Cardiac muscle cell (in vitro differentiated cells and primary cell): ENCODE data around the gene ZNF652. TPM values are rescaled to one million over a fixed set of nuclear protein-coding genes. Genes with fewer than 3 reads are reported as not detected.
"Not testable (repeated sequence)": the region's sequence is repeated elsewhere in the genome, so short reads cannot be mapped to it uniquely, and the experiment has no call there.

ENCODE experiments used
- DNase-seq, 2 donors: peaks; one replicate each; pipeline versions ENCODE4 v3.0.0 to v3.0.0-alpha.2; 2010 to 2017; ENCODE audit warnings: low read depth in 1 of 2, low spot score in 1 of 2
- H3K27ac ChIP-seq: fragments of 200-600 bp; sonication (generic); 2 replicates; pipeline ENCODE4 v1.5.1; 2016
- H3K27me3 ChIP-seq: fragments of 200-600 bp; sonication (generic); 2 replicates; pipeline ENCODE4 v1.6.0; 2016; ENCODE audit warnings: control low read depth
- H3K36me3 ChIP-seq: fragments of 200-600 bp; sonication (generic); 2 replicates; pipeline ENCODE4 v1.5.1; 2016; ENCODE audit warnings: control low read depth
- H3K4me1 ChIP-seq: fragments of 200-600 bp; sonication (generic); 2 replicates; pipeline ENCODE4 v1.8.1; 2017; ENCODE audit warnings: low read depth, mild to moderate bottlenecking, mixed run types
- H3K4me3 ChIP-seq: fragments of 200-600 bp; sonication (generic); 2 replicates; pipeline ENCODE4 v1.5.1; 2016; ENCODE audit warnings: mild to moderate bottlenecking
- H3K9me3 ChIP-seq: fragments of 200-600 bp; sonication (generic); 2 replicates; pipeline ENCODE4 v1.5.1; 2017; ENCODE audit warnings: low read depth, mild to moderate bottlenecking, control low read depth
- polyA plus RNA-seq: library from polyadenylated mRNA; unstranded; fragments of >200 nt; fragmentation: Nextera tagmentation; extraction: Ambion mirVana; gene quantifications from 2 replicates; pipeline ENCODE4 v1.2.1, GENCODE V29; 2016
- total RNA-seq: library from RNA; depleted of rRNA; stranded (reverse); fragments of >200 nt; gene quantifications from 2 replicates; pipeline ENCODE4 v1.2.3, GENCODE V29; 2016
- TF ChIP-seq, protein P1 (sequence below): IDR thresholded peaks from 2 replicates; pipeline ENCODE4 v1.5.1; 2012; ENCODE audit warnings: low read depth, mild to moderate bottlenecking, low read length

Gene ZNF652
- total and polyA plus RNA-seq, 2 experiments from 2014 or later: 27.4 to 48.5 TPM

DNA sequence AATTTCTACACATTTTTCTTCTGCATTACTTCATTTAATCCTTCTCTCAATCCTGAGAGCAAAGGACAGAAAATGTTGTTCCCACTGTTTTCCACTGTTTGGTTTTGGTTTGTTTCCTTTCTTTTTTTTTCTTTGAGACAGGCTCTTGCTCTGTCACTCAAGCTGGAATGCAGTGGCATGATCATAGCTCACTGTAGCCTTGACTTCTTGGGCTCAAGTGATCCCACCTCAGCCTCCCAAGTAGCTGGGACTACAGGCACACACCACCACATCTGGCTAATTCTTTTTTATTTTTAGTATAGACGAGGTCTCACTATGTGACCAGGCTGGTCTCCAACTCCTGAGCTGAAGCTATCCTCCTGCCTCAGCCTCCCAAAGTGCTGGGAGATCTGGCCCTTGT, 7.0 kb upstream of the ZNF652 start:
- H3K36me3 ChIP-seq: no peaks in the 10 kb centered on the region
- H3K27me3 ChIP-seq: no peaks in the 10 kb centered on the region
- no peak overlapping the region for H3K4me3 ChIP-seq
- TF ChIP-seq, protein P1, sequence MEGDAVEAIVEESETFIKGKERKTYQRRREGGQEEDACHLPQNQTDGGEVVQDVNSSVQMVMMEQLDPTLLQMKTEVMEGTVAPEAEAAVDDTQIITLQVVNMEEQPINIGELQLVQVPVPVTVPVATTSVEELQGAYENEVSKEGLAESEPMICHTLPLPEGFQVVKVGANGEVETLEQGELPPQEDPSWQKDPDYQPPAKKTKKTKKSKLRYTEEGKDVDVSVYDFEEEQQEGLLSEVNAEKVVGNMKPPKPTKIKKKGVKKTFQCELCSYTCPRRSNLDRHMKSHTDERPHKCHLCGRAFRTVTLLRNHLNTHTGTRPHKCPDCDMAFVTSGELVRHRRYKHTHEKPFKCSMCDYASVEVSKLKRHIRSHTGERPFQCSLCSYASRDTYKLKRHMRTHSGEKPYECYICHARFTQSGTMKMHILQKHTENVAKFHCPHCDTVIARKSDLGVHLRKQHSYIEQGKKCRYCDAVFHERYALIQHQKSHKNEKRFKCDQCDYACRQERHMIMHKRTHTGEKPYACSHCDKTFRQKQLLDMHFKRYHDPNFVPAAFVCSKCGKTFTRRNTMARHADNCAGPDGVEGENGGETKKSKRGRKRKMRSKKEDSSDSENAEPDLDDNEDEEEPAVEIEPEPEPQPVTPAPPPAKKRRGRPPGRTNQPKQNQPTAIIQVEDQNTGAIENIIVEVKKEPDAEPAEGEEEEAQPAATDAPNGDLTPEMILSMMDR: no peak
- no peak for DNase-seq
- no peaks in the 10 kb centered on the region for H3K4me1 ChIP-seq
- H3K27ac ChIP-seq: no peak overlapping the region
- H3K9me3 ChIP-seq: no peaks in the 10 kb centered on the region

DNA sequence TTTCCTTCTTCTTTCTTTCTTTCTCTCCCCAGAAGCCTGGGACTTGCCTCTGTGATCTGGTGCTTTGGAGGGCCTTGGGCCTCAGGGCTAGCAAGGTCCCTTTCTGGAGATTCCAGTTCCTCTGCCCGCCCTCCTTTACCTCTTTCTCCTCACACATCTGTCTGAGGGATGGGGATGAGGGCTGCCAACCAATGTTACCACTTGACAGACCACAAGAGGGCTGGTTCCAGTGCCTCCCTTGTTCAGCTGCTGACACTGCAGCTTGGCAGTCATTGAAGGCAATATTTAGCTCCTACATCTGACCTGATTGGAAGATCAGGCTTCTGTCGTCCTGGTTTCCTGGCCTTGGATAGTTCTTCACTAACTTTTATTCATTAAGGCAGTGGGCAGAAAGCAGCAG, 3.6 kb upstream of the ZNF652 start:
- DNase-seq: peak in 1 of 2 donors; percentile 8
- Histone ChIP-seq H3K27me3 (no peaks in the 10 kb centered on the region), H3K4me3 (no peak overlapping the region), H3K4me1 (peaks cover 1% of the 10 kb centered on the region), H3K27ac (no peak overlapping the region), H3K36me3 (no peaks in the 10 kb centered on the region), H3K9me3 (no peaks in the 10 kb centered on the region)
- TF ChIP-seq, protein P1: no peak

DNA sequence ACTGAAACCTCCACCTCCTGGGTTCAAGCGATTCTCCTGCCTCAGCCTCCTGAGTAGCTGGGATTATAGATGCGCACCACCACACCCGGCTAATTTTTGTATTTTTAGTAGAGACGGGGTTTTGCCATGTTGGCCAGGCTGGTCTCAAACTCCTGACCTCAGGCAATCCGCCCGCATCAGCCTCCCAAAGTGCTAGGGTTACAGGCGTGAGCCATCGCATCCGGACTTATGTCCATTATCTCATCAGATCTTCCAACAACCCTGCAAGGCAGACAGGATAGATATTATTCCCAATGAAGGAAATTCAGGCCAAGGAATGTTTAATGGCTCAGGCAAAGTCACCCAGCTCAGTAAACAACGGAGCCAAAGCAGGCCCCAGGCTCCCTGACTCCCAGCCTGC, 3.1 kb upstream of the ZNF652 start:
- H3K36me3 ChIP-seq, DNase-seq, H3K27ac ChIP-seq, H3K4me3 ChIP-seq, H3K27me3 ChIP-seq, H3K4me1 ChIP-seq, H3K9me3 ChIP-seq: not testable (repeated sequence)

DNA sequence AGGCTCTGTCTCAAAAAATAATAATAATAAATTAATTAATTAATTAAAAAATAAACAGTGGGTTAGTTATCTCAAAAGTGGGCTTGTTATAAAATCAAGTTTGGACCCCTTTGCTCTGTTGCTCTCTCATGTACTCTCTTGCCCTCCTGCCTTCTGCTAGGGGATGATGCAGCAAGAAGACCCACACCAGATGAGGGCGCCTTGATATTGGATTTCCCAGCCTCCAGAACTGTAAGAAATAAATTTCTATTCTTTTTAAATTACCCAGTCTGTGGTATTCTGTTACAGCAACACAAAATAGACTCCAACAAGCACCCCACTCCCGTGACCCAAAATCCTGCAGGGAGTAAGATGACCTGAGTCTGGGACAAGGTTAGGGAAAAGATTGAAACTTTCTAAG, 2.1 kb upstream of the ZNF652 start:
- Histone ChIP-seq H3K27me3 (no peaks in the 10 kb centered on the region), H3K9me3 (no peaks in the 10 kb centered on the region), H3K27ac (no peak overlapping the region), H3K36me3 (no peaks in the 10 kb centered on the region), H3K4me3 (no peak overlapping the region), H3K4me1 (peaks cover 10% of the 10 kb centered on the region)
- TF ChIP-seq, protein P1: no peak
- no peak for DNase-seq

DNA sequence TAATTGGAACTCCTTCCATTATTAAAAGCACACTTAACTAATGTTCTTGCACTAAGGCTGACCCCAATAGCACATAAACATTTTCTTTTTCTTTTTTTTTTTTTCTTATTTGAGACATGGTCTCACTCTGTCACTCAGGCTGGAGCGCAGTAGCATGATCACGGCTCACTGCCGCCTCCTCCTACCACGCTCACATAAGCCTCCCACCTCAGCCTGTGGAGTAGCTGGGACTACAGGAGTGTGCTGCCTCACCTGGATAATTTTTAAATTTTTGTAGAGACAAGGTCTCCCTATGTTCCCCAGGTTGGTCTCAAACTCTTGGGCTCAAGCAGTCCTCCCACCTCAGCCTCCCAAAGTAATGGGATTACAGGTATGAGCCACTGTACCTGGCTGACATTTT, 1.2 kb upstream of the ZNF652 start:
- Histone ChIP-seq H3K27me3 (no peaks in the 10 kb centered on the region), H3K9me3 (no peaks in the 10 kb centered on the region), H3K4me3 (no peak overlapping the region), H3K4me1 (peaks cover 19% of the 10 kb centered on the region), H3K27ac (no peak overlapping the region), H3K36me3 (no peaks in the 10 kb centered on the region)
- no peak for DNase-seq
- TF ChIP-seq, protein P1: no peak

DNA sequence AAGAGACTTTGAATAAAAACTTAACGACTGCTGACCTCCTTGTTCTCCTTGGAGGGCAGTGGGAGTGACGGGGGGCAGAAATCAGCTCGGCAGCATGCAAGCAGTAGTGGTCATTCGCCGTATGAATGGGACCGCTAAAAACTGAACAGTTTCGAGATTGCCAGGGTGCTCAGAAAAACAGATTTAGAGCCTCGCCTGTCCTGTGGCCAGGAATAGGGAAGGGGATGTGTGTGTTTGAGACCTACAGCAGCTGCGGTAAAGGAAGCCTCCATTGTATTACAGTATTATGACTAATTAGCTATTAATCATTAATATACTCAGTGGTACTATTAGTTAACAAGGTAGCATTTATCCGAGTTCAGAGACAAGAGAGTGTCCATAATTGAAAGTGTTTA, 670 bp upstream of the ZNF652 start:
- H3K4me3 ChIP-seq: peak overlapping the region; percentile 81
- no peaks in the 10 kb centered on the region for H3K36me3 ChIP-seq
- DNase-seq: no peak
- H3K27ac ChIP-seq: peak overlapping the region; percentile 8
- TF ChIP-seq, protein P1: no peak
- no peaks in the 10 kb centered on the region for H3K9me3 ChIP-seq
- no peaks in the 10 kb centered on the region for H3K27me3 ChIP-seq
- H3K4me1 ChIP-seq: peaks cover 19% of the 10 kb centered on the region
